GM23248 (cell line): ENCODE data around the gene LYSMD3.

Source experiments
- EZH2 ChIP-seq: fragments of 200-600 bp; sonication (generic); IDR thresholded peaks from 2 replicates; pipeline ENCODE4 v1.6.1; 2018; ENCODE audit warnings: antibody characterized with exemption, mild to moderate bottlenecking; ENCODE audit not compliant: insufficient read depth, poor library complexity, severe bottlenecking
- EZH2phosphoT487 ChIP-seq: fragments of 200-600 bp; sonication (generic); IDR thresholded peaks from 2 replicates; pipeline ENCODE4 v1.6.1; 2018; ENCODE audit warnings: antibody characterized with exemption, moderate library complexity, mild to moderate bottlenecking, low read depth; ENCODE audit not compliant: insufficient read depth

- TF ChIP-seq EZH2phosphoT487 = no peak
- TF ChIP-seq EZH2 = no peak
These were observed 32.4 kb upstream of the LYSMD3 start for GRCh38 chr5:90561766-90562165.
